Measurements from ENCODE around the gene PIP5KL1.

The PIP5KL1 gene

DNA sequence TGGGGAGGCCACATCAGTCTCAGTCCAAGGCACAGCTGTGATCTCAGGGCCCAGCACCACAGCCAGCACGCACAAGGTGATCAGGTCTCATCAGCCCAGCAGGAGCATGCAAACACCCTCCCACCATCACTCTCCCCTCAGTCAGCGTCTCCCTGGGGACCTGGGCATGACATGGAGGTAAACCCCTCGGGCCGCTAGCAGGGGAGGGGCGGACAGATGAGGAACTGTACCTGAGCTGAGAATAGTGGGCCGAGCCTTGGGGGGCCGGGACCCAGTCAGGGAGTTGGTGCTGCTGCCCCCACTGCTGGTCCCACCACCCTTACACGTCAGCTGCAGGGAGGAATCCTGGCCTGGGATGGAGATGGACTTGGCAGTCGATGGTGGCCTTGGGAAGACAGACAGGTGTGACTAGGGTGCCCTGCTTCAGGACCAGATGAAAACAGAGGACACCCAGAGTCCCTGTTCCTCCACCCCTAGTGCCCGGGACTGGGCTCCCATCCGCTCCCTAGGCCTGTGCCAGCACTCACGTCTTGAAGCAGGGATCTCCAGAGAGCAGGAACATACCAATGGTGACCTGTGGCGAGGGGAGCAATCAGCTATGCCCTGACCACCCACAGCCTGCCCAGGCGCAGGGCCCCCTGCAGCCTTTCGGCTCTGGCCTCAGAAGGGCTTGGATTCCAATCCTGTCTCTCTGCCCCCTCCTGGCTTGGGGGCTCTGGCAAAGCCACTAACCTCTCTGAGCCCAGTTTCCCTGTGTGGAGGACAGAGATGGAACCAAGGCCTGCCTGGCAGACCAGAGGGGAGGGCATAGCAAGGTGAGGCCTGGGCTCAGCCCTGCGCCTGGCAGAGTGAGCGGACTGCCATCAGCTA, 17.5 kb upstream of the PIP5KL1 start:
- DNase-seq = no peak

DNA sequence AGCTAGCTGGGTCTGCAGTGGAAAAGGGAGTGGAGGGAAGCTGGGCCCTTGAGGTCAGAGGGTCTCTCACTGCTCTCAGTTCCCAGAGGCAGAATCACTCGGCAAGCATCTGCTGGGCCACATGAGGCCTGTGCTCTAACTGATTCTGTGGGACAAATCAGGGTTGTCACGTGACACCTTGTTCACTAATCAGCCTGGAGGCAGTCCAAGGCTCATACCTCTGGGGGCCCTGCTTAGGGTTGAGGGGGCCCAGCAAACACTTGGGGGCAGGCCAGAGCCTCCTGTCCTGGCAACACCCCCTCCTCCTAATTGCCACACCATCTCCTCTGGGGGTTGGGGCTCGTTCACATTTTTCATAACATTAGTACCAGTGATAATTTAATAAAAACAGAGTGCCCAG, 16.2 kb upstream of the PIP5KL1 start:
- DNase-seq = no peak

DNA sequence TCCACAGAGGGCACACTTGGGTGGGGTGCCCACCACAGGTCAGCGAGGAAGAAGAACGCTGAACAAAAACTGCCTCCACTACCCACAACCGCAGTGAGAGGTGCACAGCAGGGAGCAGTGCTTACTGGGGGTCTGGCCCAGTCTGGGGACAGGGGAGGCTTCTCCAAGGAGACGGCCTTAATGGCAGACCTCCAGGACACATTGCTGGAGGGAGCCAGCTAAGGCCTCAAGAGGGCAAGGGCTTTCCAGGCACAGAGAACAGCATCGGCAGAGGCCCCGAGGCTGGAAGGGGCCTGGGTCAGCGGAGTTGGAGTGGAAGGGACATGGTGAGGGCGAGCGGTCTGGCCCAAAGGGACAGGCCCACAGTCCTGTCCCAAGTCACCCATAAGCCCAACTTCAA, 15.4 kb upstream of the PIP5KL1 start:
- DNase-seq = no peak

DNA sequence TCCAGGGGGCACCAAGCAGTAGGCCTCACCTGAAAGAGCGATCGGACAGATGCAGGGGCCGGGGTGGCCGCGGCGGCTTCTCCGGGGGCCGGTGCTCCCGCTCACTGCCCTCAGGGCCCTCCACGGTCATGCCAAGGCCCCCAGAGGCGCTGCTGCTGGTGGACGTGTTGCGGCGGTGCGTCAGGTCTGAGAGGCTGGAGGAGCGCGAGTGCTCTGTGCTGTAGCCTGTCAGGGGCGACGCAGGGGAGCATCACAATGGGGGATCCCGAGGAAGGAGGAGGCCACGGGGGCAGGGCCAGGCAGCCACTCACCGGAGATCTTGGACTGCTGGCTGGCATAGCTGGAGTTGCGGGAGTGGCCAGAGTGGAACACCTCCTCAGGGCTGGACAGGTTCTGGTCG, 14.8 kb upstream of the PIP5KL1 start:
- no peak for DNase-seq

DNA sequence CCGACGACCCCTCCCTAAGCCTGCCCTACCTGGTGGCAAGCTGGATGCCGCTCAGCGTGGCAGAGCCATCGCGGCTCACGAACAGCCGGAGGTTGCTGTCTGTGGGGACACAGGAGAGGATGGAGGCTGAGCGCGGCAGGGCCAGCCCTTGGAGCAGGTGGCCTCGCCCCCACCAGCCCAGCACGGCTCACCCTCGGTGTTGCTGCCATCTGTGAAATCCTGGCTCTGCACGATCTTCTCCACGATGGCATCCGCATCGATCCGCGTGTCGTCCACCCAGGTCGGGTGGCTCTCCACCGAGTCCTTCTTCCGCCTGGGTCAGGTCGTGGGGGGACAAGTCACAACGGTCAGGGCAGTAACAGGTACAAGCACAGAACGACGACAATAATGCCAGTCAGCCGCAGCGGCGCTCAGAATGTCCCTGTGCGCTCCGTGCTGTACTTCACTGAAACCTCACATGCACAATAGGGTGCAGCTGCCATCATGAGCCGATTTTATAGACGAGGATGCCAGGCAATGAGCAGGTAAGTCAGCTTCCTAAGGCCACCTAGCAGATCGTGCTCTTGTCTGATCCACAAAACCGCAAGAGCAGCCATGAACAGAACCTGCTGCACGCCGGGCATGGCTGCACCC, 14.1 kb upstream of the PIP5KL1 start:
- DNase-seq = no peak

DNA sequence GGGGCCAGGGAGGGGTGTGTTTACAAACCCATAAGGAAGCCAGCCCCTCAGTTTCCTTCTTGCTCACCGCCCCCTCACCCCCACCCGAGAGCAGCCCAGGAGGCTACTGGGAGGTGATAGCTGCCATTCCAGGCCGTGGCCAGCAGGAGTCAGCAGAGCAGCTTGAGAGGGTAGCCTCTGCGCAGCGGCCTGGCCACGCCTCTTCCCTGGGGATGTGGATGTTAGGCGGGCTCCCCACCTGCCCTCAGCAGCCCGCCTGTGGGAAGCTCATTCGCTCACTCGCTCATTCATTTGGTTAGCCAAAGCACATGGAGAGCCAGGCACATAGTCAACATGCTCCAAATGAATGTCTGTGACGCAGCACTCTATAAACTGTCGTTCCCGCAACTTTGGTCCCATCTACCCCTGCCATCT, 13.2 kb upstream of the PIP5KL1 start:
- DNase-seq = peak; percentile 61

DNA sequence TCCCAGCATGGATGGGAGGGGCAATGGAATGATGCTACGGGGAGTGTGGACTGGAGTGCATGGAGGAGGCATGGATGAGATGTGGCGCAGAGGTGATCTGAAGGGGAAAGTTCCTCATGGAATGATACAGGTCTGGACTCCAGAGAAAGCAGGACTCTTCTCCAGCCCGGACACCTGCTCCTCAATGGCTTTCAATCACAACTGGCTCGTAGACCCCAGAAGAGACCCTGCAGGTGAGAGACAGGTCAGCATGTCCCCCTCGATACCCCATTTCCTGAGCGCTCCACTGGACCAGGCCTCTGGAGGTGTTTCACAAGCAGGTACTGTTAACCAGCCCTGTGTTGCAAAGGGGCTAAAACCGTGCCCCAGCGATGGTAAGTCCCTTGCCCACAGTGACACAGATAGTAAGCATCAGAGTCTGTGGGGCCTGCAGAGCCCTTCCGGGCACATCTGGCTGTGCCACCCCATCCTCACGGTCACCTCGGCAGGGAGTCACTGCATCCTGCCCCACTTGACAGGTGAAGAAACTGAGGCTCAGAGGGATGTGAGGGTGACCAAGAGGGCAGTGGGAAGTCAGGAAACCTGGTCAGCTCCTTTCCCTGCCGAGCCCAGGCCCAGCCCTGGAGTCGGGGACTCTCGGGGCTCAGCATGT, 12.6 kb upstream of the PIP5KL1 start:
- DNase-seq = no peak

- peak; percentile 77 for DNase-seq
Measured at GRCh38 chr9:127942216-127943010, 11.8 kb upstream of the PIP5KL1 start.

DNA sequence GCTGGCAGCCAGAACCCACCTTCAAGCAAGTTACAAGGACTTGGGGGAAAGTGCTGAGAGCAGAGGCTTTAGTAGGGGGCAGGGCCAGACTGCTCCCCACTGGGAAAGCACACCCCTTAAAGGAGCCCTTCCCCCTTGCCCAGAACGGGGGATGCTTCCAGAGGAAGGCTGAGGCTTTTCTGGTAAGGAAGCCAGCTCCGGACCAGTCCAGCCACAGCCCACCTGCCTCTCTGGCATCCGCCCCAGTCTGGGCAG, 11.3 kb upstream of the PIP5KL1 start:
- DNase-seq = no peak

- DNase-seq = no peak
Measured at GRCh38 chr9:127941062-127941960, 10.7 kb upstream of the PIP5KL1 start.

DNA sequence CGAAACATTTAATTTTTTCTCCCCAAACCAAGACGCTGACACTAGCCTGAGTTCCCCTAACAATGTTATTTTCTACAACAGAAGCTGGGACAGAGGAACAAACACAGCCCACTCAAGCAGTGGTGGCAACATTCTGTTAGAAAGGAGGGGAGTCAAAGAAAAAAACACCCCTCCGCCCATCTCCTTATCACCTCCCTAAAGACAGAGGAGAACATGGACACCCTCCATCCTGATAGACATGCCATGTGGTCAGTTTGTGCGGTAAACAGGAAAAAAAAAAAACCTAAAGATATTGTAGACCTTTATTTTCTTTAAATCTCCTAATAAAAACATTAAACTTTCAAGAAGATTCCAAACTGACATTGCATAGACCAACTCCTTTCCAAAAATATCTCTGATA, 10.0 kb upstream of the PIP5KL1 start:
- DNase-seq = no peak

- no peak for DNase-seq
Measured at GRCh38 chr9:127938298-127938690, 7.7 kb upstream of the PIP5KL1 start.

DNA sequence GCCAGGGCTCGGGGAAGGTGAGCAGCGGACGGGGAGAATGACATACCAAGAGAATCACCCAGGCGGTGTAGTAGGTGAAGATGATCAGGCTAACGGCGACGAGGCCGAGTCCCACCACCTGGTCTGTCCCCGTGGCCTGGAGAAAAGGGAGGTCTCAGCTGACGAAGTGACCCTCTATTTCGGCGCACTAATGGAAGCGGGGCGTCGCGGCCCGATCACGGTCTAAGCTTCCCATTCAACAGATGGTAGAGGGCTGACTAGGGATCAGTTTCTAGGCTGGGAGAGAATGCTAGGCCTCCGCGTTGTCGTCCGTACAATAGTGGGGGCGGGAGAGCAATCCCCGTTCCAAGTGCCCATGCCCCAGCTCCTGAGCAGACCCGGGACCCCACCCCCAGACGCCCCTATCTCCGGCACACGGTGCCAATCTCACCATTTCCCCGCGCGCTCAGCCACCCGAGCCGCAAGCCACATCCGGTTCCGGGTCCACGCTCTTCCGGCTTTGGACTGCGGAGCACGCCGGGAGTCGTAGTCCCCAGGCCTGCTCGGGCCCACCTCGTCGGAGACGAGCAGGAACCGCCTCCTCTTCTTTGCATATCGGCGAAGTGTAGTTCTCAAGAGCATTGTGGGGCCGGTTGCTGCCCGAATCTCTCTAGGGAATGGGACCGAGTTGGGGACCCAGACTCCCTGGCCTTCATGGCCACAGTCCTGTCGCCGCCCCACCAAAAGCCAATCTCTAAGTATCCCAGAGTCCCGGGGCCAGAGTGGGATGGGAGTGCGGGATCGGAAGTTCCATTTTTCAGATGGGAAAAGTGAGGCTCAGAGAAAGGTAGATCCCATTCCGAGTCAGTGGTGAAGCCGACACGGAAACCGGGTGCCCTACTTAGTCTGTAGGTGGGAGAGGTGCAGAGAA, 7.1 kb upstream of the PIP5KL1 start, which contains the start of gene DPM2:
Gene DPM2 (minus strand): TSS at position 467 of the 910 bp plus-strand sequence. CDS start 34 bp downstream, at position 433.
- peak; percentile 93 for DNase-seq

DNA sequence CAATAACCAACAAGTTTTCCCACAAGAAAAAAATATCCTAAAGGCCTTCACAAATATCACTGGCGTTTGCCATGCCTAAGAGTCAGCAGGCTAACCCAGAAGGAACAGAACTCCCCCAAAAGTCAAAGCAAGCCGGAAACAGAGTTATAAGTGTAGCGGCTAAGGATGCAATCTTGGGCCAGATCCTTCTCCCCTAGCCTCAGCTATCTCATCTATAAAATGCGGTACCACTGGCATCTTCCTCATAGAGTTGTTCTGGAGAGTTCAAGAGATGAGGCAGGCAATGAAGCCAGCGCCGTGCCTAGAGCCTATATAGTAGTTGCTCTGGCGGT, 6.4 kb upstream of the PIP5KL1 start:
- DNase-seq = no peak

GRCh38 chr9:127936347-127936852, 5.8 kb upstream of the PIP5KL1 start:
- DNase-seq = no peak

GRCh38 chr9:127935765-127936221, 5.2 kb upstream of the PIP5KL1 start:
- DNase-seq = no peak

- no peak for DNase-seq
Measured at GRCh38 chr9:127934986-127935385, 4.4 kb upstream of the PIP5KL1 start.

GRCh38 chr9:127934248-127934647, 3.7 kb upstream of the PIP5KL1 start:
- no peak for DNase-seq

GRCh38 chr9:127931092-127931881, 710 bp upstream of the PIP5KL1 start:
- no peak for DNase-seq

DNA sequence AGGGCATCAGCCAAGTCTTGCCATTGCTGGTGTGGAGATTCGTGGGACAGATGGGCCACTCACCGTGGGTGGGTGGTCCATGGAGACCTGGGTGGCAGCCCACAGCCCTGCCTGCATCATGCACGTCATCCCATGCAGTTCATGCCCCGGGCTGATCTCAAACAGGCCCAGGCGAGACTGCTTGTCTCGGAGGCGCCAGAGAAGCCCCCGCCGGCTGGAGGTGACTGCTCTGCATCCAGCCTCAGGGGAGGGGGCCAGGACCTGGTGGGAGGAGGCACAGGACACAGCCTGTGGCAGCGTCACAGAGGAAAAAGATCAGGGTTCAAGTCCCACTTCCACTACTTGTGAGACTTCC, 975 bp downstream of the PIP5KL1 start:
- DNase-seq = no peak
